Measurements from ENCODE around the gene SMARCD2.
A peak's percentile ranks its signal among the peaks of the same experiment; 100 is the strongest.
"Not testable (repeated sequence)": the region's sequence is repeated elsewhere in the genome, so short reads cannot be mapped to it uniquely, and the experiment has no call there.

The SMARCD2 gene

GRCh38 chr17:63842540-63843386, at the start of gene SMARCD2:
Gene SMARCD2, minus strand, starts transcription at chr17:63842685. Its CDS starts 11 bp downstream, at chr17:63842674.
- peak within 1 kb of the TSS; percentile 82 to 90 for H3K4me3 ChIP-seq (ENCODE audit: low read depth in 1 of 2, low read length in 2 of 2)
- H3K4me1 ChIP-seq (ENCODE audit: insufficient read depth, low read length), result peaks cover 47% of the 10 kb centered on the region
- no peaks in the 10 kb centered on the region for H3K27me3 ChIP-seq (ENCODE audit: control insufficient read depth in 1 of 2, insufficient read depth in 2 of 2, low read length in 2 of 2)
- peak within 1 kb of the TSS; percentile 87 for H3K9ac ChIP-seq (ENCODE audit: low read length)
- H3K36me3 ChIP-seq (ENCODE audit: insufficient read depth, low read length), result no peaks in the 10 kb centered on the region
- no peaks in the 10 kb centered on the region for H3K9me3 ChIP-seq (ENCODE audit: low read length)
- peak within 1 kb of the TSS; percentile 99 for H3K27ac ChIP-seq (ENCODE audit: low read depth, low read length)

- H3K9me3 ChIP-seq (ENCODE audit: low read length); H3K36me3 ChIP-seq (ENCODE audit: insufficient read depth, low read length); H3K27me3 ChIP-seq (ENCODE audit: control insufficient read depth in 1 of 2, insufficient read depth in 2 of 2, low read length in 2 of 2); H3K4me1 ChIP-seq (ENCODE audit: insufficient read depth, low read length); H3K4me3 ChIP-seq (ENCODE audit: low read depth in 1 of 2, low read length in 2 of 2); H3K9ac ChIP-seq (ENCODE audit: low read length); H3K27ac ChIP-seq (ENCODE audit: low read depth, low read length): not testable (repeated sequence)
Measured at GRCh38 chr17:63889026-63889848, 46.8 kb upstream of the SMARCD2 start.

- not testable (repeated sequence) for H3K27me3 ChIP-seq (ENCODE audit: control insufficient read depth in 1 of 2, insufficient read depth in 2 of 2, low read length in 2 of 2)
Measured at GRCh38 chr17:63885119-63885518, 42.6 kb upstream of the SMARCD2 start.

DNA sequence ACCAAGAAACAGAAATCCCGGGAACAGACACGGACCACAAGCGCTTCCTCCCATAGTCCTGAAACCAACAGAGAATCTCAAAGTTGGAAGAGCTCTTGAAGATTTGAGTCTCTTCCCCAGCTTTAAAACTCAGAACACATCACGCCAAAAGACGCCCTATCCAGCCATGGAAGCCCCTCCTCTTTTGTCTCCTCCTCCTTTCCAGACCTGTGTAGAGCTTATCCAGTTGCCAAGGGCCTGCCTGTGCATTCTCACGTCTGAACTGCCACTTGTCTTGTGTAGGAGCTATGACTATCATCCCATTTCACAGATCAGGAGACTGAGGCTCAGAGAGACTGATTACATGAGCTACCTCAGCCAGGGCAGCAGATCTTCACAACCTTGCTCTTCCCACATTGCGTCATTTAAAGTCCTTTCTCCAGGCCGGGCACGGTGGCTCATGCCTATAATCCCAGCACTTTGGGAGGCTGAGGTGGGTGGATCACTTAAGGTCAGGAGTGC, 40.2 kb upstream of the SMARCD2 start:
- H3K4me1 ChIP-seq (ENCODE audit: insufficient read depth, low read length); H3K27ac ChIP-seq (ENCODE audit: low read depth, low read length); H3K27me3 ChIP-seq (ENCODE audit: control insufficient read depth in 1 of 2, insufficient read depth in 2 of 2, low read length in 2 of 2); H3K9me3 ChIP-seq (ENCODE audit: low read length); H3K4me3 ChIP-seq (ENCODE audit: low read depth in 1 of 2, low read length in 2 of 2); H3K36me3 ChIP-seq (ENCODE audit: insufficient read depth, low read length); H3K9ac ChIP-seq (ENCODE audit: low read length): not testable (repeated sequence)

More at GRCh38 chr17:63885119-63885518, 42.6 kb upstream of the SMARCD2 start:
- H3K36me3 ChIP-seq (ENCODE audit: insufficient read depth, low read length); H3K4me3 ChIP-seq (ENCODE audit: low read depth in 1 of 2, low read length in 2 of 2); H3K9ac ChIP-seq (ENCODE audit: low read length); H3K27ac ChIP-seq (ENCODE audit: low read depth, low read length); H3K9me3 ChIP-seq (ENCODE audit: low read length); H3K4me1 ChIP-seq (ENCODE audit: insufficient read depth, low read length): not testable (repeated sequence)

- no peaks in the 10 kb centered on the region for H3K36me3 ChIP-seq (ENCODE audit: insufficient read depth, low read length)
- no peaks in the 10 kb centered on the region for H3K27me3 ChIP-seq (ENCODE audit: control insufficient read depth in 1 of 2, insufficient read depth in 2 of 2, low read length in 2 of 2)
- H3K9ac ChIP-seq (ENCODE audit: low read length), result no peak within 1 kb of the TSS
- H3K27ac ChIP-seq (ENCODE audit: low read depth, low read length), result no peak within 1 kb of the TSS
- no peaks in the 10 kb centered on the region for H3K4me1 ChIP-seq (ENCODE audit: insufficient read depth, low read length)
- no peaks in the 10 kb centered on the region for H3K9me3 ChIP-seq (ENCODE audit: low read length)
- no peak within 1 kb of the TSS for H3K4me3 ChIP-seq (ENCODE audit: low read depth in 1 of 2, low read length in 2 of 2)
Measured at GRCh38 chr17:63881935-63882601, 39.6 kb upstream of the SMARCD2 start, which contains the start of gene GH2. Gene GH2, minus strand, starts transcription at chr17:63881944. Its CDS starts 143 bp downstream, at chr17:63881801.

- not testable (repeated sequence) for H3K9ac ChIP-seq (ENCODE audit: low read length); H3K27ac ChIP-seq (ENCODE audit: low read depth, low read length); H3K4me3 ChIP-seq (ENCODE audit: low read depth in 1 of 2, low read length in 2 of 2); H3K27me3 ChIP-seq (ENCODE audit: control insufficient read depth in 1 of 2, insufficient read depth in 2 of 2, low read length in 2 of 2); H3K36me3 ChIP-seq (ENCODE audit: insufficient read depth, low read length); H3K9me3 ChIP-seq (ENCODE audit: low read length); H3K4me1 ChIP-seq (ENCODE audit: insufficient read depth, low read length)
Measured at GRCh38 chr17:63881337-63881736, 38.9 kb upstream of the SMARCD2 start.

DNA sequence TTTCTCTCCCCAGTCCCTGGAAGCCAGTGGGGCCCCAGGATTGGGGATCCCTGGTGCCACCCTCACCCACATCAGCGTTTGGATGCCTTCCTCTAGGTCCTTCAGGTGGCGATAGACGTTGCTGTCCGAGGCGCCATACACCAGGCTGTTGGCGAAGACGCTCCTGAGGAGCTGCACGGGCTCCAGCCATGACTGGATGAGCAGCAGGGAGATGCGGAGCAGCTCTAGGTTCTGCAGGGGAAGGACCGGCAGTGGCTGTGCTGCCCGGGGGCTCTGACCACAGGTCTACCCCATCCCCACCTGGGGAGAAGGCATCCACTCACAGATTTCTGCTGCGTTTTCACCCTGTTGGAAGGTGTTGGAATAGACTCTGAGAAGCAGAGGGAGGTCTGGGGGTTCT, 38.2 kb upstream of the SMARCD2 start:
- Histone ChIP-seq H3K36me3 (ENCODE audit: insufficient read depth, low read length) (no peaks in the 10 kb centered on the region), H3K4me1 (ENCODE audit: insufficient read depth, low read length) (no peaks in the 10 kb centered on the region), H3K4me3 (ENCODE audit: low read depth in 1 of 2, low read length in 2 of 2) (no peak overlapping the region), H3K9me3 (ENCODE audit: low read length) (no peaks in the 10 kb centered on the region), H3K9ac (ENCODE audit: low read length) (no peak overlapping the region), H3K27ac (ENCODE audit: low read depth, low read length) (no peak overlapping the region), H3K27me3 (ENCODE audit: control insufficient read depth in 1 of 2, insufficient read depth in 2 of 2, low read length in 2 of 2) (no peaks in the 10 kb centered on the region)

GRCh38 chr17:63878413-63878812, 35.9 kb upstream of the SMARCD2 start:
- not testable (repeated sequence) for H3K27ac ChIP-seq (ENCODE audit: low read depth, low read length); H3K27me3 ChIP-seq (ENCODE audit: control insufficient read depth in 1 of 2, insufficient read depth in 2 of 2, low read length in 2 of 2); H3K4me3 ChIP-seq (ENCODE audit: low read depth in 1 of 2, low read length in 2 of 2); H3K4me1 ChIP-seq (ENCODE audit: insufficient read depth, low read length); H3K9ac ChIP-seq (ENCODE audit: low read length); H3K9me3 ChIP-seq (ENCODE audit: low read length); H3K36me3 ChIP-seq (ENCODE audit: insufficient read depth, low read length)

GRCh38 chr17:63874693-63875092, 32.2 kb upstream of the SMARCD2 start:
- not testable (repeated sequence) for H3K36me3 ChIP-seq (ENCODE audit: insufficient read depth, low read length)

DNA sequence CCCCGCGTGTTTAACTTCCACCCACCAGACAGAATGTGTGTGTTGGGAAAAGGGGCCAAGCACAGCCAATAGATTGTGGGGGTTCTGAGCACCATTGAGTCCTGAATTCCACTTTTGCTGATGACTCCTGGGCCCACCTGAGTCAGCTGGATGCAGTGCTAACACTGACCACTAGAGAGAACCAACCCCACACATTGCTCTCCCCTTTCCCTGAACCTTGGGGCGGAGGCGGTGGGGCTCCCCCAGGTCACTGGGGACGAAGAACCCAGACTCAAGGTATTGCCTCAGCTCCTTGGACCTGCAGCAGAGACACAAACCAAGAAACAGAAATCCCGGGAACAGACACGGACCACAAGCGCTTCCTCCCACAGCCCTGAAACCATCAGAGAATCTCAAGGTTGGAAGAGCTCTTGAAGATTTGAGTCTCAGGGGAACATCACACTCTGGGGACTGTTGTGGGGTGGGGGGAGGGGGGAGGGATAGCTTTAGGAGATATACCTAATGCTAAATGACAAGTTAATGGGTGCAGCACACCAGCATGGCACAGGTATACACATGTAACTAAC, 31.7 kb upstream of the SMARCD2 start:
- not testable (repeated sequence) for H3K9me3 ChIP-seq (ENCODE audit: low read length); H3K27me3 ChIP-seq (ENCODE audit: control insufficient read depth in 1 of 2, insufficient read depth in 2 of 2, low read length in 2 of 2); H3K36me3 ChIP-seq (ENCODE audit: insufficient read depth, low read length); H3K9ac ChIP-seq (ENCODE audit: low read length); H3K4me1 ChIP-seq (ENCODE audit: insufficient read depth, low read length); H3K4me3 ChIP-seq (ENCODE audit: low read depth in 1 of 2, low read length in 2 of 2); H3K27ac ChIP-seq (ENCODE audit: low read depth, low read length)

More at GRCh38 chr17:63874693-63875092, 32.2 kb upstream of the SMARCD2 start:
- H3K9ac ChIP-seq (ENCODE audit: low read length); H3K9me3 ChIP-seq (ENCODE audit: low read length); H3K27me3 ChIP-seq (ENCODE audit: control insufficient read depth in 1 of 2, insufficient read depth in 2 of 2, low read length in 2 of 2); H3K27ac ChIP-seq (ENCODE audit: low read depth, low read length); H3K4me1 ChIP-seq (ENCODE audit: insufficient read depth, low read length); H3K4me3 ChIP-seq (ENCODE audit: low read depth in 1 of 2, low read length in 2 of 2): not testable (repeated sequence)

- H3K27me3 ChIP-seq (ENCODE audit: control insufficient read depth in 1 of 2, insufficient read depth in 2 of 2, low read length in 2 of 2); H3K9me3 ChIP-seq (ENCODE audit: low read length); H3K36me3 ChIP-seq (ENCODE audit: insufficient read depth, low read length); H3K4me1 ChIP-seq (ENCODE audit: insufficient read depth, low read length); H3K4me3 ChIP-seq (ENCODE audit: low read depth in 1 of 2, low read length in 2 of 2); H3K9ac ChIP-seq (ENCODE audit: low read length); H3K27ac ChIP-seq (ENCODE audit: low read depth, low read length): not testable (repeated sequence)
Measured at GRCh38 chr17:63873577-63873976, 31.1 kb upstream of the SMARCD2 start, which contains the start of gene CSH2. Gene CSH2, minus strand, starts transcription at chr17:63873677. Its CDS starts 63 bp downstream, at chr17:63873614.

All from muscle layer of colon (tissue), 2 donors.